Measurements from ENCODE around the gene CHERP. TPM values are rescaled to one million over a fixed set of nuclear protein-coding genes. Genes with fewer than 3 reads are reported as not detected.
"Not testable (repeated sequence)": the region's sequence is repeated elsewhere in the genome, so short reads cannot be mapped to it uniquely, and the experiment has no call there.

CHERP gene
- total RNA-seq, 1 experiment from 2014 or later: 101 TPM

- Histone ChIP-seq H4K8ac (replicated peaks; ENCODE audit: insufficient read length, low read depth, low read length) (no peak overlapping the region), H2AFZ (ENCODE audit: low read length) (no peak overlapping the region), H2BK20ac (ENCODE audit: low read depth, low read length, poor library complexity, severe bottlenecking) (no peak overlapping the region), H2BK5ac (ENCODE audit: insufficient read length, low read length) (no peak overlapping the region), H3K27me3 (ENCODE audit: insufficient read depth, low read length) (no peaks in the 10 kb centered on the region), H2BK120ac (ENCODE audit: low read depth, low read length, poor library complexity, severe bottlenecking) (no peak overlapping the region), H3T11ph (ENCODE audit: low read length) (no peak overlapping the region), H2BK12ac (ENCODE audit: insufficient read length, low read depth, low read length) (no peak overlapping the region), H3K79me2 (ENCODE audit: insufficient read depth, low read length) (peaks cover 15% of the 10 kb centered on the region; the same call in 1 of the 2 replicates), H3K56ac (ENCODE audit: insufficient read length, low read depth, low read length) (no peak overlapping the region), H4K5ac (ENCODE audit: insufficient read length, low read depth, low read length) (no peak overlapping the region), H2AK5ac (ENCODE audit: insufficient read length, low read length) (no peak overlapping the region), H2BK15ac (ENCODE audit: low read depth, low read length) (no peak overlapping the region), H3K9ac (ENCODE audit: extremely low read depth, insufficient read length, low read length) (no peak overlapping the region), H3K4me1 (ENCODE audit: insufficient read depth, low read length) (no peaks in the 10 kb centered on the region; the same call in 1 of the 2 replicates), H4K91ac (ENCODE audit: insufficient read length, low read depth, low read length) (no peak overlapping the region), H3K23ac (ENCODE audit: insufficient read length, low read depth, low read length) (no peak overlapping the region), H3K9me3 (ENCODE audit: control insufficient read depth, low read depth, low read length) (no peaks in the 10 kb centered on the region), H3K27ac (ENCODE audit: insufficient read length, low read depth, low read length) (no peak overlapping the region), H3K4me2 (ENCODE audit: insufficient read depth, insufficient read length, low read length) (no peak overlapping the region), H3K23me2 (ENCODE audit: insufficient read length, low read depth, low read length, poor library complexity, severe bottlenecking) (peaks cover 13% of the 10 kb centered on the region), H3K18ac (ENCODE audit: insufficient read length, low read depth, low read length) (no peak overlapping the region), H3K4ac (ENCODE audit: low read depth, low read length) (no peak overlapping the region), H4K20me1 (ENCODE audit: control insufficient read depth, insufficient read depth, insufficient read length) (no peaks in the 10 kb centered on the region), H3K79me1 (ENCODE audit: insufficient read depth, low read depth, low read length, poor library complexity, severe bottlenecking) (peaks cover 11% of the 10 kb centered on the region), H3K14ac (ENCODE audit: insufficient read depth, low read length) (no peak overlapping the region)
- DNase-seq: no peak
- Mint-ChIP-seq H3K27me3 (ENCODE audit: low read depth) (no peaks in the 10 kb centered on the region), H3K4me3 (peak overlapping the region; percentile 11 to 22; a peak in 4 of 5 replicates), H3K36me3 (ENCODE audit: insufficient read depth in 1 of 3, low read depth in 3 of 3) (peaks cover 13 to 19% (median 19%) of the 10 kb centered on the region in 3 experiments; a peak in 6 of 7 replicates), H3K27ac (peak overlapping the region; percentile 14 to 83 (median 75); a peak in 5 of 7 replicates), H3K4me1 (peaks cover 13 to 16% of the 10 kb centered on the region in 2 experiments), H3K9me3 (no peaks in the 10 kb centered on the region)
- no peak for TF ChIP-seq CTCF (conservative IDR thresholded peaks at IDR 0.05)
- no CpG with 5 or more reads among the region's 11 CpGs for WGBS (ENCODE audit: extremely low coverage, insufficient read length, low lambda C conversion rate)
Measured at GRCh38 chr19:16544473-16545231, 2.4 kb upstream of the CHERP start.

GRCh38 chr19:16543734-16544133 is 1.5 kb upstream of the CHERP start:
- H3K4me2 ChIP-seq (ENCODE audit: insufficient read depth, insufficient read length, low read length); H4K20me1 ChIP-seq (ENCODE audit: control insufficient read depth, insufficient read depth, insufficient read length); H2BK20ac ChIP-seq (ENCODE audit: low read depth, low read length, poor library complexity, severe bottlenecking); H3K9ac ChIP-seq (ENCODE audit: extremely low read depth, insufficient read length, low read length); H2BK120ac ChIP-seq (ENCODE audit: low read depth, low read length, poor library complexity, severe bottlenecking); H2BK15ac ChIP-seq (ENCODE audit: low read depth, low read length); H3T11ph ChIP-seq (ENCODE audit: low read length); H3K14ac ChIP-seq (ENCODE audit: insufficient read depth, low read length); H4K91ac ChIP-seq (ENCODE audit: insufficient read length, low read depth, low read length); H2AFZ ChIP-seq (ENCODE audit: low read length); H4K5ac ChIP-seq (ENCODE audit: insufficient read length, low read depth, low read length); H3K9me3 Mint-ChIP-seq; H2BK12ac ChIP-seq (ENCODE audit: insufficient read length, low read depth, low read length); H3K27ac ChIP-seq (ENCODE audit: insufficient read length, low read depth, low read length); H3K27me3 Mint-ChIP-seq (ENCODE audit: low read depth); H2BK5ac ChIP-seq (ENCODE audit: insufficient read length, low read length); H2AK5ac ChIP-seq (ENCODE audit: insufficient read length, low read length); H3K9me3 ChIP-seq (ENCODE audit: control insufficient read depth, low read depth, low read length); H3K27me3 ChIP-seq (ENCODE audit: insufficient read depth, low read length); H3K56ac ChIP-seq (ENCODE audit: insufficient read length, low read depth, low read length); H3K4ac ChIP-seq (ENCODE audit: low read depth, low read length); DNase-seq; H3K4me1 ChIP-seq (ENCODE audit: insufficient read depth, low read length); H4K8ac ChIP-seq (replicated peaks; ENCODE audit: insufficient read length, low read depth, low read length); H3K23ac ChIP-seq (ENCODE audit: insufficient read length, low read depth, low read length); H3K18ac ChIP-seq (ENCODE audit: insufficient read length, low read depth, low read length): not testable (repeated sequence)
- peak overlapping the region; percentile 91 to 96 for H3K4me3 Mint-ChIP-seq
- whole genome bisulfite sequencing (ENCODE audit: extremely low coverage, insufficient read length, low lambda C conversion rate): no CpG with 5 or more reads among the region's 6 CpGs
- H3K27ac Mint-ChIP-seq: peak overlapping the region in 1 of 3 experiments; percentile 55; a peak in 1 of 7 replicates
- H3K4me1 Mint-ChIP-seq: peaks cover 13 to 16% of the 10 kb centered on the region in 2 experiments
- Histone ChIP-seq H3K23me2 (ENCODE audit: insufficient read length, low read depth, low read length, poor library complexity, severe bottlenecking) (peaks cover 13% of the 10 kb centered on the region), H3K79me2 (ENCODE audit: insufficient read depth, low read length) (peaks cover 22% of the 10 kb centered on the region; the same call in 1 of the 2 replicates), H3K79me1 (ENCODE audit: insufficient read depth, low read depth, low read length, poor library complexity, severe bottlenecking) (peaks cover 14% of the 10 kb centered on the region)
- peaks cover 18 to 28% (median 27%) of the 10 kb centered on the region in 3 experiments; a peak in 6 of 7 replicates for H3K36me3 Mint-ChIP-seq (ENCODE audit: insufficient read depth in 1 of 3, low read depth in 3 of 3)

Measured in H9 (cell line).